ENCODE measurements around the gene LFNG.

- TF ChIP-seq, protein P1, sequence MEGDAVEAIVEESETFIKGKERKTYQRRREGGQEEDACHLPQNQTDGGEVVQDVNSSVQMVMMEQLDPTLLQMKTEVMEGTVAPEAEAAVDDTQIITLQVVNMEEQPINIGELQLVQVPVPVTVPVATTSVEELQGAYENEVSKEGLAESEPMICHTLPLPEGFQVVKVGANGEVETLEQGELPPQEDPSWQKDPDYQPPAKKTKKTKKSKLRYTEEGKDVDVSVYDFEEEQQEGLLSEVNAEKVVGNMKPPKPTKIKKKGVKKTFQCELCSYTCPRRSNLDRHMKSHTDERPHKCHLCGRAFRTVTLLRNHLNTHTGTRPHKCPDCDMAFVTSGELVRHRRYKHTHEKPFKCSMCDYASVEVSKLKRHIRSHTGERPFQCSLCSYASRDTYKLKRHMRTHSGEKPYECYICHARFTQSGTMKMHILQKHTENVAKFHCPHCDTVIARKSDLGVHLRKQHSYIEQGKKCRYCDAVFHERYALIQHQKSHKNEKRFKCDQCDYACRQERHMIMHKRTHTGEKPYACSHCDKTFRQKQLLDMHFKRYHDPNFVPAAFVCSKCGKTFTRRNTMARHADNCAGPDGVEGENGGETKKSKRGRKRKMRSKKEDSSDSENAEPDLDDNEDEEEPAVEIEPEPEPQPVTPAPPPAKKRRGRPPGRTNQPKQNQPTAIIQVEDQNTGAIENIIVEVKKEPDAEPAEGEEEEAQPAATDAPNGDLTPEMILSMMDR (conservative IDR thresholded peaks at IDR 0.05 in 1 of 2, IDR thresholded peaks at IDR 0.05 in 1 of 2; ENCODE audit: extremely low read depth in 1 of 2, insufficient read depth in 1 of 2, low read depth in 1 of 2, low read length in 2 of 2), result no peak
- no peak for TF ChIP-seq EZH2 (IDR thresholded peaks at IDR 0.05; ENCODE audit: borderline replicate concordance, low read length)
These were observed 57.3 kb downstream of the LFNG start for GRCh38 chr7:2576742-2577491.
